K562 (cell line): ENCODE data around the gene TCF3. TPM values are rescaled to one million over a fixed set of nuclear protein-coding genes. Genes with fewer than 3 reads are reported as not detected.

Source experiments
- AFF4 ChIP-seq: sonication (generic); formaldehyde crosslinking; IDR thresholded peaks from 2 replicates; pipeline ENCODE4 v1.8.0; 2023; ENCODE audit warnings: mild to moderate bottlenecking, missing genetic modification reagents
- CHD4 ChIP-seq: fragments of 200-600 bp; sonication (generic); IDR thresholded peaks from 3 replicates; pipeline ENCODE4 v1.6.1; 2012; ENCODE audit warnings: low read depth, mild to moderate bottlenecking, mixed read lengths, low read length, inconsistent platforms; ENCODE audit not compliant: insufficient read depth, insufficient replicate concordance, poor library complexity, severe bottlenecking
- DIDO1 ChIP-seq: fragments of 450-650 bp; IDR thresholded peaks from 2 replicates; pipeline ENCODE4 v1.6.1; 2016; ENCODE audit warnings: low read depth, missing biosample characterization, missing genetic modification characterization
- FOXK2 ChIP-seq, 2 experiments: fragments of 450-650 bp; IDR thresholded peaks in 1 of 2; conservative IDR thresholded peaks in 1 of 2; 2 replicates each; pipeline ENCODE4 v1.6.1; 2016; ENCODE audit warnings: low read depth in 2 of 2, mild to moderate bottlenecking in 1 of 2
- MAFK ChIP-seq: IDR thresholded peaks from 2 replicates; pipeline ENCODE4 v1.6.1; 2011; ENCODE audit warnings: low read length, improper control_type of control experiment
- MCM2 ChIP-seq: fragments of 450-650 bp; IDR thresholded peaks from 2 replicates; pipeline ENCODE4 v1.6.1; 2017; ENCODE audit warnings: low read depth, mild to moderate bottlenecking
- MXI1 ChIP-seq: IDR thresholded peaks from 2 replicates; pipeline ENCODE4 v1.6.1; 2011; ENCODE audit warnings: low read depth, mild to moderate bottlenecking, improper control_type of control experiment, low read length
- POLR2A ChIP-seq: fragments of 450-650 bp; conservative IDR thresholded peaks from 2 replicates; pipeline ENCODE4 v1.6.1; 2016
- PRMT5 ChIP-seq: sonication (generic); formaldehyde crosslinking; IDR thresholded peaks from 2 replicates; pipeline ENCODE4 v1.5.0; 2020; ENCODE audit warnings: missing genetic modification reagents
- RBFOX2 ChIP-seq: fragments of 200-400 bp; formaldehyde crosslinking; IDR thresholded peaks from 2 replicates; pipeline ENCODE4 v1.6.1; 2017; ENCODE audit warnings: low read depth, mild to moderate bottlenecking, low read length, moderate library complexity
- RBM15 ChIP-seq: fragments of 200-400 bp; formaldehyde crosslinking; IDR thresholded peaks from 2 replicates; pipeline ENCODE4 v1.6.1; 2018; ENCODE audit warnings: mild to moderate bottlenecking, low read length, moderate library complexity; ENCODE audit not compliant: insufficient read depth
- SRSF3 ChIP-seq: fragments of 200-400 bp; formaldehyde crosslinking; IDR thresholded peaks from 2 replicates; pipeline ENCODE4 v1.6.1; 2016; ENCODE audit warnings: mild to moderate bottlenecking, low read length, moderate library complexity; ENCODE audit not compliant: insufficient read depth
- TBL1XR1 ChIP-seq, 2 experiments: IDR thresholded peaks; 2 replicates each; pipeline ENCODE4 v1.6.1; 2012; ENCODE audit warnings: improper control_type of control experiment in 2 of 2, low read length in 2 of 2, mild to moderate bottlenecking in 1 of 2
- TBP ChIP-seq: optimal IDR thresholded peaks from 2 replicates; pipeline ENCODE3; 2011; ENCODE audit warnings: low read depth, low read length, improper control_type of control experiment
- ZBTB9 ChIP-seq: fragments of 450-650 bp; formaldehyde crosslinking; IDR thresholded peaks from 2 replicates; pipeline ENCODE4 v1.4.0; 2020; ENCODE audit warnings: mild to moderate bottlenecking, moderate library complexity
- ZNF586 ChIP-seq: fragments of 450-650 bp; formaldehyde crosslinking; conservative IDR thresholded peaks from 2 replicates; pipeline ENCODE4 v1.4.0; 2020; ENCODE audit warnings: mild to moderate bottlenecking, moderate library complexity
- ZZZ3 ChIP-seq: fragments of 450-650 bp; IDR thresholded peaks from 2 replicates; pipeline ENCODE4 v1.6.1; 2016; ENCODE audit warnings: antibody characterized with exemption, mild to moderate bottlenecking, moderate library complexity
- polyA plus RNA-seq, 8 experiments: library from polyadenylated mRNA; depleted of rRNA in 4 of 8; stranded (reverse) in 5 of 8; unstranded in 3 of 8; fragments of >200 nt; fragmentation: Nextera tagmentation in 2 of 8; fragmentation: Illumina TruSeq in 1 of 8; extraction: Ambion mirVana in 2 of 8; extraction: Trizol in 1 of 8; gene quantifications; 2 replicates each; pipeline versions ENCODE4 v1.2.1 to v1.2.3, GENCODE V29; 2011 to 2014; ENCODE audit warnings: inconsistent platforms in 1 of 8, missing spikeins in 1 of 8
- total RNA-seq, 7 experiments: library from RNA; depleted of rRNA in 6 of 7; stranded (reverse); fragments of >200 nt in 6 of 7; fragmentation: Illumina TruSeq in 2 of 7; extraction: Trizol in 2 of 7; gene quantifications; 2 replicates each; pipeline versions ENCODE4 v1.2.1 to v1.2.3, GENCODE V29; 2011 to 2021; ENCODE audit warnings: low replicate concordance in 1 of 7

Gene TCF3
- total and polyA plus RNA-seq, 9 of the 15 experiments (the other 6 are each of a cell fraction or from before 2014, with no cell fraction given) = 5.6 to 259 (median 84.0) TPM

- TF ChIP-seq SRSF3 (no peak), ZZZ3 (no peak), MCM2 (no peak), FOXK2 (conservative IDR thresholded peaks at IDR 0.05 in 1 of 2, IDR thresholded peaks at IDR 0.05 in 1 of 2; ENCODE audit: low read depth in 2 of 2) (no peak), AFF4 (CRISPR knock-in tag) (peak; percentile 86; the same call in 1 of the 2 replicates), RBM15 (no peak), PRMT5 (CRISPR knock-in tag) (no peak), RBFOX2 (peak; percentile 69), CHD4 (peak; percentile 90), MAFK (no peak), POLR2A (0 out of 2 replicates have a peak, but pooled peaks have one; percentile 6), TBP (peak; percentile 71), TBL1XR1 (IDR thresholded peaks at IDR 0.05; ENCODE audit: low read length in 2 of 2) (0 out of 4 replicates have a peak, but pooled peaks of 1 of the 2 experiments have one; percentile 40), DIDO1 (tag) (no peak), ZBTB9 (CRISPR knock-in tag) (0 out of 2 replicates have a peak, but pooled peaks have one; percentile 19), ZNF586 (CRISPR knock-in tag) (no peak), MXI1 (no peak)
These were observed 849 bp upstream of the TCF3 start (continued) for GRCh38 chr19:1653300-1653628.
